NCI-H1105 (cell line): ENCODE measurements around the gene HK1.
"Not testable (repeated sequence)": the region's sequence is repeated elsewhere in the genome, so short reads cannot be mapped to it uniquely, and the experiment has no call there.

Source experiments
- DNase-seq: peaks from one replicate; lab custom pipeline; 2025; lab: John Stamatoyannopoulos, UW

Gene HK1

GRCh38 chr10:69259547-69260243 lies 18.6 kb upstream of the HK1 start:
- DNase-seq, result no peak

GRCh38 chr10:69261184-69261583 lies 17.1 kb upstream of the HK1 start:
- DNase-seq, result no peak

GRCh38 chr10:69262292-69262751 lies 16.0 kb upstream of the HK1 start:
- no peak for DNase-seq

DNA sequence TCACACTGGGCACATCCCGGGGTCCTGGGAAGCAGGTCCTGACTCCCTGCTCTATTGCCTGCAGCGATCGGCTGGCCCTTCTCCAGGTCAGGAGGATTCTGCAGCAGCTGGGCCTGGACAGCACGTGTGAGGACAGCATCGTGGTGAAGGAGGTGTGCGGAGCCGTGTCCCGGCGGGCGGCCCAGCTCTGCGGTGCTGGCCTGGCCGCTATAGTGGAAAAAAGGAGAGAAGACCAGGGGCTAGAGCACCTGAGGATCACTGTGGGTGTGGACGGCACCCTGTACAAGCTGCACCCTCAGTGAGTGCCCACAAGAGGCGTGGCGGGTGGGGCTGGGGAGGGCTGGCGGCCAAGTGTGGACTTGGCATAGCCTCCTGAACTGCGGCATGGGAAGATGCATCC lies 12.8 kb upstream of the HK1 start:
- DNase-seq, result no peak

DNA sequence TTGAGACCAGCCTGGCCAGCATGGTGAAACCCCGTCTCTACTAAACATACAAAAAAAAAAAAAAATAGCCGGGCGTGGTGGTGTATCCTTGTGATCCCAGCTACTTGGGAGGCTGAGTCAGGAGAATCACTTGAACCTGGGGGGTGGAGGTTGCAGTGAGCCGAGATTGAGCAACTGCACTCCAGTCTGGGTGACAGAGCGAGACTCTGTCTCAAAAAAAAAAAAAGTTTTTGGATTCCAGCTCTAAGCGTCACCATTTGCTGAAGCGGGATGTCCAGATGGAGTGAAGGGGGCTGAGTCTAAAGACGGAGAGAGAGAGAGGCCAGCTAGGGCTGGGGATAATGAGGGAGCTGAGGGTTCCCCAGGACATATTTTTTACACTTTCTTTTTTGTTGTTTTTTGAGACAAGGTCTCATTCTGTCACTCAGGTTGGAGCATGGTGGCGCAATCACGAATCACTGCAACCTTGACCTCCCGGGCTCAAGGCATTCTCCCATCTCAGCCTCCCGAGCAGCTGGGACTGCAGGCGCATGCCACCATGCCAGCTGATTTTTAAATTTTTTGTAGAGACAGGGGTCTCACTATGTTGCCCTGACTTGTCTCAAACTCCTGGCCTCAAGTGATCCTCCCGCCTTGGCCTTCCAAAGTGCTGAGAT lies 9.4 kb upstream of the HK1 start:
- no peak for DNase-seq

GRCh38 chr10:69269761-69270160 lies 8.5 kb upstream of the HK1 start:
- DNase-seq, result no peak

DNA sequence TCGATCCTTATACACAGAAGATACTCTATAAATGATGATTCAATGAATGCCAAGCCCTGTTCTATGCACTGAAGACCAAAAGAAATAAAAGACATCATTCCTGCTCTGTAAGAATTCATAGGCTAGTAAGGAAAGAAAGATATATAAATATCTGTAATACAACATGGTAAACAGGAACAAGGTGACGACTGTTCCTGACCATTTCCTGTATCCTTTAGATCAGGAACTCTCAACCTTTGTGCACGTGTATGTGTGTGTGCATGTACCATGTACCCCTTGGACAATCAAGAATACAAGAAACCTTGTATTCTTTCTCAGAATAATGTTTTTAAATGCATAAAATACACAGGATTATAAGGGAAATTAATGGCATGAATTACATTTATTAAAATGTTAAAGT lies 7.3 kb upstream of the HK1 start:
- no peak for DNase-seq

- DNase-seq, result no peak
Measured at GRCh38 chr10:69272624-69273023, 5.7 kb upstream of the HK1 start.

DNA sequence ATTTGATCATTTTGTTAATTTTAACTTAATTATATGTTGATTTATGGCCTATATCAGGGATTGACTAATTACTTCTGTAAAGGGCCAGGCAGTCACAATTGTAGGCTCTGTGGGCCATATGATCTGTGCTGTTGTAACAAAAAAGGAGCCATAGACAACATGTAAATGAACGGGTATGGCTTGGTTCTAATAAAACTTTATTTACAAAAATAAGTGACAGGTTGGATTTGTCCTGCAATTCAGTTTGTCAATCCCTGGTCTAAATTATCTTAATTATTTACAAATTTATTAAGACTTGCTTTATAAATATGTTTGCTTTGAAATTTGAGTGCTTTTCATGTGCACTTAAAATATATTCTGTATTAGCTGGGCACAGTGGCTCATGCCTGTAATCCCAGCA lies 2.9 kb upstream of the HK1 start:
- no peak for DNase-seq

DNA sequence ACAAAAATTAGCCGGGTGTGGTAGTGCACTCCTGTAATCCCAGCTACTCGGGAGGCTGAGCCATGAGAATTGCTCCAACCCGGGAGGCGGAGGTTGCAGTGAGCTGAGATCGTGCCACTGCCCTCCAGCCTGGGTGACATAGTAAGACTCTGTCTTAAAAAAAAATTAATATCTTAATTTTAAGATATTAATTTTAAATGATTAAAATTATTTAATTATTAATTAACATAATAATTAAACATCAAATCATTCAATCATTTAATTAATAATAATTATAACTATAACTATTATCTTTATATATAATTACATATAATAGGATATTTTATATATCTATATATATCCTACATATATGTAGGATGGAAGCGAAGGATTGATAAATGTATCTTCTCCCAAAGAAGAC lies 1.8 kb upstream of the HK1 start:
- no peak for DNase-seq

DNA sequence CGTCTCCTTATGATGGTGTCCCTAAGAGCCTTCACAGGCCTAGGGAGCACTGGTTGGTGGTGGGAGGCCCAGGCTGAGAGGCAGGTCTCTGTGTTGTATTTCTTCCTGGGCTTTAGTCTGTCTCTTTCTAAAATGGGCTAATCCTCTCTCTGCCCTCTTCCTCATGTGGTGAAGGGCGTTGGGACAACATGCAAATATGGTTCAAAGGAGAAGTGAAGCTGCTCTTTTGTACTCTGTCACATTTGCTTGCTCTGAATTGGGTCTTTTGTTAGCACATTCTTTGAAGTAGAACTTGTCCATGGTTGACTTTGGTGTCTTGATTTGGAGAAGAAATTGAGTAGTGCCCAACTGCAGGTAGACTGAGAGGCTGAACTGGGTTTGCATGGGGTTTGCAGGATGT lies 814 bp downstream of the HK1 start:
- no peak for DNase-seq

GRCh38 chr10:69281507-69282413 lies 3.5 kb downstream of the HK1 start:
- DNase-seq, result no peak

DNA sequence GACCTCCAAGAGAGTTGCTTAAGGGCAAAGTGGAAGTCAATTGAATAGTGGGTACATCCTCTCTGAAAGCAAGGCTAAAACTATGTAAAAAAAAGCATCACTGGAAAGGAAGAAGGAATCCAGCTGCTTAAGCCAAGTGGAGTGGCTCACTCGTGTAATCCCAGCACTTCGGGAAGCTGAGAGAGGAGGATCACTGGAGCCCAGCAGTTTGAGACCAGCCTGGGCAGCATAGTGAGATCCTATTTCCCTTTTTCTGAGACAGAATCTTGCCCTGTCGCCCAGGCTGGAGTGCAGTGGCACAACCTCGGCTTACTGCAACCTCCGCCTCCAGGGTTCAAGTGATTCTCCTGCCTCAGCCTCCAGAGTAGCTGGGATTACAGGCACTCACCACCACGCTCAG lies 6.1 kb downstream of the HK1 start:
- DNase-seq, result not testable (repeated sequence)

GRCh38 chr10:69285699-69286098 lies 7.4 kb downstream of the HK1 start:
- DNase-seq, result no peak

DNA sequence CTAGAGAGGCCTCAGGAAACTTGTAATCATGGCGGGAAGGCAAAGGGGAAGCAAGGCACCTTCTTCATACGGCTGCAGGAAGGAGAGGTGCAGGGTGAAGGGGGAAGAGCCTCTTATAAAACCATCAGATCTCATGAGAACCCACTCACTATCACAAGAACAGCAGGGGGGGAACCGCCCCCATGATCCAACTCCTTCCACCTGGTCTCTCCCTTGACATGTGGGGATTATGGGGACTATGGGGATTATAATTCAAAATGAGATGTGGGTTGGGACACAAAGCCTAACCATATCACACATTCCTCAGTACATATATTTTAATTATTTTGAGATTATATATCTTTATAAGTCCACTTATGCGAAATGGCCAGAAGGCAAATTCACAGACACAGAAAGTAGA lies 8.9 kb downstream of the HK1 start:
- no peak for DNase-seq

DNA sequence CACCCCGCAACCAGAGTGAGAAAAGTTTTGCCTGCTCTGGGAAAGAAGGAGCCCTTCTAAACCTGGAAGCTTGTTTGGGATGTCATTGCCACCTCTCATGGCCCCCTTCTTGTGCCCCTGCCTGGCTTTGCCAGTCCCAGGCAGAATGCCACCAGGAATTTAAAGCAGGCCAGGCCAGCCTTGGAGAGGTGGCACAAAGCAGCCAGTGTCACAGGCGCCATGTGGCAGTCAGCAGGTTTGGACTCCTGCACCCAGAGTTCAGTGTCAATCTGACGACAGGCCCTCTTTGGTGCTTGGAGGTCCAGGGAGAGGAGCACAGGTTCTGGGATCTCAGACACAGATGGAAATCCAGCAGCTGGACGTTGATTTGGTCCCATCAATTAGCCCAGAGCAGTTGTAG lies 12.7 kb downstream of the HK1 start:
- no peak for DNase-seq

GRCh38 chr10:69292459-69292858 lies 14.2 kb downstream of the HK1 start:
- DNase-seq, result no peak

DNA sequence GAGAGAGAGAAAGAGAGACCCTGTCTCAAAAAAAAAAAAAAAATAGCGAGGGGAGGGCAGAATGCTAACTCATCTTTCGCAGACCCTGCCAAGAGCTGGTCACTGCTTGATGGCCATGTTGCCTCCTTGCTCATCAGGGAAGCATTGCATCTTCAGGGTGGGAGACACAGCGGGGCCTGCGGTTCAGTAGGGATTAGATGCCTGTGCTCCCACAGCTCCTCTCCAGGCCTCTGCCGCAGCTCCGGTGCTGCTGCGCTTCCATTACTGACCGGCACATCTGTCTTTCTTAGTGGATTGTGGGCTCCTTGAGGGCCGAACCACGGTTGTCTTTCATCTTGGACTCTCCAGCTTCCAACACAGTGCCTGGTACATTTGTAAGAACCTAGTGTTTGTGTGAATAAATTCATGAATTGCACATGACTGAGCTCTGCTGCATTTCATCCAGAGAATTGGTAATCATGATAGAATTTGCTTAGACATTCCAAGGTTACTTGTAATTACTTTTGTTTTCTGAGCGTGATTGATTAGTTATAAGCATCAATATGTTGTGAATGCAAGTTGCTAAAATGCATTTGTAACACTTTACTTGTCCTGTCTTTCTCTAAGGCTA lies 16.8 kb downstream of the HK1 start:
- no peak for DNase-seq

DNA sequence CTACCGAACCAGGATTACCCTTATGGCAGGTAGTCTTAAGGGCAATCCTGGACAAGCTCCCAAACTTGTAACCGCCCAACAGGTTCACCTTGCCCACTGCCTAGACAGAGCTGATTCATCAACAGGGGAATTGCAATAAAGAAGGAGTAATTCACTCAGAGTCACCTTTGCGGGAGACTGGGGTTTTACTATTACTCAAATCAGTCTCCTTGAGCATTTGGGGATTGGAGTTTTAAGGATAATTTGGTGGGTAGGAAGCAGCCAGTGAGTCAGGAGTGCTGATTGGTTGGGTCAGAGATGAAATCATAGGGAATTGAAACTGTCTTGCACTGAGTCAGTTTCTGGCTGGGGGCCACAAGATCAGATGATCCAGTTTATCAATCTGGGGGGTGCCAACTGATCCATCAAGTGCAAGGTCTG lies 25.3 kb downstream of the HK1 start:
- no peak for DNase-seq

DNA sequence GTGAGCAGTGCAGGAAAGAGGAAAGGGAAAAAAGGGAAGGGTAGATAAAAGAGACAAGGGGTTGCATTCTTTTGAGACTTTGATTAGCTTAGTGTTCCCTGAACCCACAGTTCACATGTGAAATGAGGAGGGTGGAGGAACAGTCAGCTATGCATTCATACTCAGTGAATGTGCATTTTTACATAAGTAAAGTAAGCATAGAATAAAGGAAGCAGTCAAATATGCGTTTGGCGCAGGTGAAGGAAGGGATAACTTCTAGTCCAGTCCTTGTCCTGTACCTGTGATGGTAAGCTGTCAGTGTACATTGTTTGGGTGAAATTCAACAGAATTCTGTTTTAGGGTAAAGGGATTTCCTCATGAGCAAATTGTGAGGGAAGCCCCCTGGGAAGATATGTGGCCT lies 28.1 kb downstream of the HK1 start:
- no peak for DNase-seq

DNA sequence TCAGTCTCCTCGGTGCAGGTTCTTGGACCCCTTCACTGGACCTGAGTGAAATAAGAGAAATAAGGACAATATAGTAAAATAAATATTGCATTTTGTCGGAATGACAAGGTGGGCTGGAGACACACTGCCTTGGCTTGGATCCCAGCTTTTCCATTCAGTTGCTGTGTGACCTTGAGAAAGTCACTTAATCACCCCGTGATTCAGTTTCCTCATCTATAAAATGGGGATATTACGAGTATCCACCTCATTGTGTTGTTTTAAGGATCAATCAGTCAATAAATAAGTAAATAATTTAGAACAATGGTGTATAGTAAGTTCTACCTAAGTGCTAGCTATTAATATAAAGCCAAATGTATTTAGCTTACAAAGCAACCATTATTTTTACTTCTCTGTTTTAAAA lies 29.1 kb downstream of the HK1 start:
- no peak for DNase-seq

DNA sequence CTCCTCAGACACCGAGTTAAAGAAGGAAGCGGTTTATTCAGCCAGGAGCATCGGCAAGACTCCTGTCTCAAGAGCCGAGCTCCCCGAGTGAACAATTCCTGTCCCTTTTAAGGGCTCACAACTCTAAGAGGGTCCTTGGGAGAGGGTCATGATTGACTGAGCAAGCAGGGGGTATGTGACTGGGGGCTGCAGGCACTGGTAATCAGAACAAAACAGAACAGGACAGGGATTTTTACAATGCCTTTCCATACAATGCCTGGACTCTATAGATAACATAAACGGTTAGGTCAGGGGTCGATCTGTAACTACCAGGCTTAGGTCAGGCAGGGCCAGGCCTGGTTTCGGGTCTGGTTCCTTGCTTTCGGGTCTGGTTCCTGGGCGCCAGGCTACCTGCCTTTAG lies 30.0 kb downstream of the HK1 start:
- DNase-seq, result not testable (repeated sequence)
